HG02884 (cell line): Measurements from ENCODE around the gene OPTC.
"Not testable (repeated sequence)": the region's sequence is repeated elsewhere in the genome, so short reads cannot be mapped to it uniquely, and the experiment has no call there.

ENCODE experiments used
- ATAC-seq: cut with Tn5 transposase; IDR thresholded peaks from one replicate; pipeline ENCODE4 v1.9.1; 2021; ENCODE audit warnings: mild to moderate bottlenecking, moderate library complexity; ENCODE audit not compliant: unreplicated experiment

Gene OPTC

DNA sequence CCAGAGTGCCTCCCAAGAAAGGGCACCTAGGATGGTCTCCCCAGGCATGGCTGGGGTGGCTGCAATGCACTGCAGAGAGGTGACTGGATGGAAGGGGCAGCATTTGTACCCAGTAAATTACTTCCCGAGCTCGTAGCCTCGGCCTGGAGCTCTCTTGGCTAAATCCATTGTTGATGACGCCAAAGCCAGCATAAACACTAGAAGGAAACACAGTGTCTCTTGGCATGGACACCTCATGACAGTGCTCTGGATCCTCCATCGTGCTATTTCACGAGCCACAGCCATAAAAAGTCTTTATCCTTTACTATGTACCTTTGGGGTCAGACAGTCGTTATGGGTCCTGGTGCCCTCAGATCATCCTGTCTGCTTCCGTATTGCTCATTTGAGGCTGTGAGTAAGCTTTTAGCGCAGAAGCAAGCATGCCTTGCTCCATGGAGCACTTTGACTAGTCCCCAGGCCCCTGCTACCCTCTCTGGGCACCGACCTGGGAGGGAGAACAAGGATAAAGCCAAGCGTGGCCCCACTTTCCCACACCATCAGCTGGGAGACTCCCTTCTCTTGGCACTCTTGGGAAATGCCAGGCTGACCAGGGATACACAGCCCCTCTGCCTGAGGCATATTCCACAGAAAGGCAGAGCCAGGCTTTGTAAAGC, 28.7 kb upstream of the OPTC start:
- ATAC-seq = no peak

GRCh38 chr1:203465948-203466347, 28.0 kb upstream of the OPTC start:
- no peak for ATAC-seq

DNA sequence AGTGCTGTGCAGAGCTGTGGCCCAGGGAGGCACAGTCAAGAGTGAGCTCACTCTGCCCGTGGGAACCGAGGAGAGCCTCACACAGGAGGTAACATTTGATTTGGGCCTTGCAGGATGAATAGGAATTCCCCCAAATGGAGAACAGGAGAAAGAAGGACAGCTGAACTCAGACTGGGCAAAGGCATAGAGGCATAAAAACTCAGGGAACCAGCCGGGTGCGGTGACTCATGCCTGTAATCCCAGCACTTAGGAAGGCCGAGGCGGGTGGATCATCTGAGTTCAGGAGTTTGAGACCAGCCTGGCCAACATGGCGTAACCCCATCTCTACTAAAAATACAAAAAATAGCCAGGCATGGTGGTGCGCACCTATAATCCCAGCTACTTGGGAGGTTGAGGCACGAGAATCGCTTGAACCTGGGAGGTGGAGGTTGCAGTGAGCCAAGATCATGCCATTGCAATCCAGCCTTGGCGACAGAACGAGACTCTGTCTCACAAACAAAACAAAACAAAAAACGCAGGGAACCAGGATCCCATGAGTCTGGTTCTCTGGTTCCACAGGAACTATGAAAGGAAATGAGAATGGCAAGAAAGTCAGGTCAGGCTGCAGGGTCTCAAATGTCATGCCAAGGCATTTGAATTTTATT, 26.9 kb upstream of the OPTC start:
- ATAC-seq = not testable (repeated sequence)

DNA sequence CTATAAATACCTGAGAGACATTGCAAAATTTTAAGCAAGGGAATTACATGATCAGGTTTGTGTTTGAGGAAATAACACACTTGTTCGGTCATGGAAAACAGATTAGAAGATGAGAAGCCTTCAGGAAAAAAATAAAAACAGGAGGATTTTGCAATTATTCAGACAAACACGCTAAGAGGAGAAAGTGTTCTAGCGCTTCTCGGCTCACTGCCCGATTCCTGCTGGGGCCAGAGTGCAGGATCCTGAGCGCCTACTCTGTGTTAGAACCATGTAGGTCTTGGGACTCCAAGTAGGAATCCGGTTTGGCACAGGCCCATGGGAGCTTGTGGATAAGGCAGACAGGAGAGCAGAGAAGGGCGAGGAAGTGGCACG, 26.4 kb upstream of the OPTC start:
- no peak for ATAC-seq

- ATAC-seq = no peak
These were observed 25.6 kb upstream of the OPTC start for GRCh38 chr1:203468326-203468725.

DNA sequence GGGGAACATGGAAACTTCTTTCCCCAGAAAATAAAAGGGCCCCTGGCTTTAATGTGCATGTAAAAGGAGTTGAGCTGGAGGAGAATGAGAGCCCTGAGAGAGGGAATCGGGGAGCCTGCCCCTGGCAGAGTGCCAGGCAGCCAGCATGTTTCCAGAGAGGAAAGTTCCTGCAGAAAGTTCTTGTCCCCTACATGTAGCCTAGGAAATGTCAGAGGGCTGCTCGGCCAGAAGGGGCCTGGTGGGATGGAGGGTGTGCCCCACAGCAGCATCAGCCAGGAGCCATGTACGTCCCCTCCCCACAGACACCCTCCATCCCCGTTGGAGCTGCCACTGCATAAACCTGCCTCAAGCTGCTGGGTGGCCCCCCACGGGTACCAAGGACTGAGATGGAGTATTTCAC, 23.7 kb upstream of the OPTC start:
- ATAC-seq = no peak

- ATAC-seq = no peak
These were observed 22.1 kb upstream of the OPTC start for GRCh38 chr1:203471841-203472240.

GRCh38 chr1:203473281-203473680, 20.7 kb upstream of the OPTC start:
- ATAC-seq = no peak

GRCh38 chr1:203473781-203474305, 20.1 kb upstream of the OPTC start:
- ATAC-seq = no peak

DNA sequence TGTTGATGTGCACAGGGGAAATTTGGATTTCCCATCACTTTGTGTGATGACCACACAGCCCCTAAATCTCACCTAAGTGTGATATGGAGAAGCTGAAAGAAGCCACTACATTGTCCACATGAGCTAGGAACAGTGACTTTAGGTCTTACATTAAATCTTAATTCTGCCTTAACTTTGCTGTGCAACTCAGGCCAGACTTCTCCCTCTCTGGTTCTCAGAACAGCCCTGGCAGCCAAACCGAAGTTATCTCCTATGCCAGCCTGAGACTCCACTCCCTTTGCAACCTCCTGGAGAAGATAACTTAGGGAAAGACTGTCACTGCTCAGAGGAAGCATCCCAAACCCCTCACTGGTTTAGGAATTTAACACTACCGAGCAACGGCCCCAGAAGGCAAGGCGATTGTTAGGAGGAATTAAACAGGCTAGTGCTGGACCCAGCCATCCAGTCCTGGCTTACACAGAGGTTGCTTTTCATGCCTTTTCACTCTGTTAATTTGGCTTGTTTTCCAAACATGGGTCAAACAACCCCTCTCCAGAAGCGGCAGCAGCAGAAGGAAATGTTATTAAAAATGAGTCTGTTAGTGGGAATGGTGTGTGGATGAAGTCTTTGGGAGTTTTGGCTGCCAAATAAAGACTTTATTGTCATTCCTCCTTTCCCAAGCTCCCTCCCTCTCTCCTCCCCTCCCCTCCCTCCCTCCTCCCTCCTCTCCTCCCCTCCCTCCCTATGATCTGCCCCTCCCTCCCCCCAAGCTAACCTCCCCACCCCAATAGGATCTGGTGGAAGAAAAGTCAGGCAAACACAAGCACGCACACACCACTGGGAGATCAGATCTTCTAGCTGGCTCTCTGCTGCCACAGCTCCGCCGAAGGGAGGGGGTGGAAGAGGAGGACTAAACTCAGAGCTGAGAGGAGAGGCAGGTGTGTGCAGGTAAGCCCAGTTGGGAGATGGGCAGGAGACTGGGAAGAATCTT, 18.7 kb upstream of the OPTC start, which contains the start of gene PRELP:
TSS of gene PRELP (plus strand) at position 795 of the 970 bp plus-strand sequence. CDS start 7,379 bp downstream, outside the sequence.
- ATAC-seq = no peak

DNA sequence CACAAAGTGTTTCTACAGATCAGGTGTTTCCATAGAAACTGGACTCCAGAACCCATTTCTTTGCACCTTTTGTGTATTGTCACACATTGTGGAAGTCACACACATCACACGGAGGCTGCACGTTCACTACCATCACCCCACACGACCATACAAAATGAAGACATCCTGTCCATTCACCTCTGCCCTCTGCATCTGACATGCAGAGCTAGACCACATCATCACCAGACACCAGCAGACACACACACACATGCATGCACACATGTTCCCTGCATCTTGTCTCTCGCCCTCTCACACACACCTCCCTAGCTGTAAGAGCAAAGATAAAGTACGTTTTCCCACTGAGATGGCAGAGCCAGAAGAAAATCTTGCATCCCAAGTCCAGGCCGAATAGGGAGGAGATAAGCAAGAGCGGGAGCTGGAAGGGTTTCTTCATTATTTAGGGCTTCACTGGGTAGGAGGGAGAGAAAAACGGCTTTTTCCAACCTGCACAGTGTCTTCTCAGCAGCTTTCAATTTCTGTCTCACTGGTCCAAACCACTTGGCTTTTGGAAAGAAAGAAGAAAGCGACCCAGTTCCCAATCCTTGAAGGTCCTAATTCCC, 17.6 kb upstream of the OPTC start:
- ATAC-seq = no peak

DNA sequence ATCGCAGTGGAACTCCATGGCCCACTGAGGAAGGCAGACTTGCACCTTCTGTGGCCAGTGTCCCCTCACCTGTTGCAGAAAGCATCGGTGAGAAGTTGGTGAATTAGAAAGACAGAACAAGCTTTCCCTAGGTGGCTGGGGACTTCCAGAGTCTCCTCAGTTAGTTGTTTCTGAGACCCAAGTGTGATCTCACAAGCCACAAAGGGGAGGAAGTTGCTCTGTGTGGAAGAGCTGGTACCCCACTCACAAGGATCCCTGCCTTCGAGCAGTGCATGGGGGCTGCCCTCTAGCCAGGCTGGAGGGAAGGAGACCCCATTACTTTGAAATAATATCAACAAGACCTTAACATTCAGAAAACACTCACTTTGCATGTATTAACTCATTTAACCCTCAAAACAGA, 16.2 kb upstream of the OPTC start:
- ATAC-seq = no peak

- ATAC-seq = no peak
These were observed 15.7 kb upstream of the OPTC start for GRCh38 chr1:203478231-203478630.

- no peak for ATAC-seq
These were observed 15.0 kb upstream of the OPTC start for GRCh38 chr1:203478986-203479385.

DNA sequence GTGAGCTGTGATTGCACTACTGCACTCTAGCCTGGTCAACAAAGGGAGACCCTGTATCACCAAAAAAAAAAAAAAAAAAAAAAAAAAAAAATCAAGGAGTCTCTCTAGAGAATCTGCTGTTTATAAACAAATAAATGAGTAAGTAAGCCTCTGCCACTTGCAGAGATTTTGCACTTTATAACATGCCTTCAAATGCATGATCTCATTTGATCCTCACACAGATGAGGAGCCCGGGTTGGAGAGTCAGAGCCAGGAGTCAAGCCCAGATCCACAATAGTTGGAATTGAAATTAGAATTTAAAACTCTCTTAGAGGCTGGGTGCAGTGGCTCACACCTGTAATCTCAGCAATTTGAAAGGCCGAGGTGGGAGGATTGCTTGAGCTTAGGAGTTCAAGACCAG, 14.3 kb upstream of the OPTC start:
- ATAC-seq = no peak

DNA sequence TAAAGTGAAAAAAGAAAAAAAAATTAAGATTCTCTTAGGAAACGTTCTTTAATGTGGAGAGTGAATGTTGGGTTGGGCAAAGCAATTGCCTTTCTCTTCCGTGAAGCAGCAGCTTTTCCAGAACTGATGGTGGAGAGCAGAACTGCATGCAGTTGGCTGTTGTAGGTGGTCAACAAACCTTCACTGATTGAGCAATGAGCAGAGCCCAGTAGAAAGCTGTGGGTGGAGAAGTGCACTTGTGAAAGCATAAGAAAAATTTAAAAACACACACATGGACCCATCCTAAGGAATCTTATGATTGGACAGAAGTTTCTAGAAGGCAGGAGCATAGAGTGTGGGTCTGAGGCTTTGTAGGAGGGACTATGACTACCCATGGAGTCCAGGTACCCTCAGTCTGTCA, 13.9 kb upstream of the OPTC start:
- ATAC-seq = no peak

- ATAC-seq = no peak
These were observed 13.3 kb upstream of the OPTC start for GRCh38 chr1:203480525-203481084.

- ATAC-seq = no peak
These were observed 12.8 kb upstream of the OPTC start for GRCh38 chr1:203481196-203481595.

DNA sequence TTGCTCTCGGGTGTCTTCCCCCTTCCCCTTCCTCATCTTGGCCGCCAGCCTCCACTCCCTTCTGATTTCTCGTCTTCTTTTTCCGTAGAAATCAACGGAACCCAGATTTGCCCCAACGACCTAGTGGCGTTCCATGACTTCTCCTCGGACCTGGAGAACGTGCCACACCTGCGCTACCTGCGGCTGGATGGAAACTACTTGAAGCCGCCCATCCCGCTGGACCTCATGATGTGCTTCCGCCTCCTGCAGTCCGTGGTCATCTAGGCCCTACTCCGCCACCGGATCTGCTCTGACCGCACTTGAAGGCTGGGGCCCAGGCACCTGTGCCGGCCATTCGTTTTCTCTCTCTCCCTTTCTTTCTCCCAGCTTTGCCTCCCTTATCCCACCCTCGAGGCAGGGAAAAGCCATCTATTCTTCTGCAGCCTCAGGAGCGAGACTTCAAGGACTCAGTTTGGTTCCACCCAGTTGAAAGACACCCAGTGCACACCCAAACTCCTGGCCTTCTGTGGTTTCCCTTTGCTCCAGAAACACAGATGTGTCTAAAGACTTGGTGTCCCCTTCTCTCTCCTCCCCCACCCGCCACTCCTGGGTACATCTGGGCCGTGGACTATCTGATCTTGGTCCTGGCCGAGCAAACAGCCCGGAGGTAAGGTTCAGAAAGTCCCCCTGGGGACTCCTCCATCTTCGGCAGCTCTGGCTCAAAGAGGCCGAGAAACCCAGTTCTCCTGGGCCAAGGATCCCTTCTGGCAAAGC, 7.2 kb upstream of the OPTC start:
- no peak for ATAC-seq

DNA sequence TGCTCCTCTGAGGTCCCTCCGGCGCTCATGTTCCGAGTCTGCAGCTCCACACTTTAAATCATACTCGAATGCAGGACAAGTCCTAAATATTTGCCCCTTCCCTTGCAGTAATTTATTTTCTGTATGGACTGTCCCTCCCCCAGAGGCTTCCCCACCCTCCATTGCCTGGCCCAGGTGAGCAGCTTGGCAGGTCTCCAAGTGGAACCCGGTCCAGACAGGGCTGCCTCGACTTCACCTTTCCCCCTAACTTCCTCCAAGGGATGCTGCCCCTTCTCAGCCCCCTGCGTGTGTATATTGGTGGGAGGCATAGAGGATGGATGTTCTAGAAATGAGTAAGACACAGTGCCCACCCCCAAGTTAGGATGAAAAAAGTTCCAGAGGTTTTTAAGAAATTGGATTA, 5.4 kb upstream of the OPTC start:
- ATAC-seq = no peak
